Fibroblast of skin of right biceps (primary cell): Measurements from ENCODE around the gene TTC22.
A peak's percentile ranks its signal among the peaks of the same experiment; 100 is the strongest.

Experiments used
- DNase-seq: peaks from one replicate; pipeline ENCODE4 v3.0.0-alpha.2; 2013

Gene TTC22

DNA sequence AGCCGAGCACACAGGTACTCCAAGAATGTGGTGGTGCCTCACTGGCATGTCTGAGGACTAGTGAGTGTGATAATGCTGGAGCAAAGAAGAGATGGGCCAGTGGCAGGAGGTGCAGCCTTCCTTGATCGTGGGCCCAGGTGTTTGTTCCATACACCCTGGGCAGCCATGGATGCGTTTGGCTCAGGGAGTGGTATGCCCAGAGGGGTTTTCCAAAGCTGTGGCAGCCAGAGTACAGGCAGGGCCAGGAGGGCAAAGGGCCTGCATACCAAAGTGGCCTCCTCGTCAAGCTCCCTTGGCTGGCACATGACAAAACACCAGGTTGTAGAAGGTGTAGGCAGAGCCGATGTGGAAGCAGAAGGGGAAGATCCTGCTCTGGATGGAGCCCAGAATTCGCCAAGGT, 55.8 kb downstream of the TTC22 start:
- no peak for DNase-seq

DNA sequence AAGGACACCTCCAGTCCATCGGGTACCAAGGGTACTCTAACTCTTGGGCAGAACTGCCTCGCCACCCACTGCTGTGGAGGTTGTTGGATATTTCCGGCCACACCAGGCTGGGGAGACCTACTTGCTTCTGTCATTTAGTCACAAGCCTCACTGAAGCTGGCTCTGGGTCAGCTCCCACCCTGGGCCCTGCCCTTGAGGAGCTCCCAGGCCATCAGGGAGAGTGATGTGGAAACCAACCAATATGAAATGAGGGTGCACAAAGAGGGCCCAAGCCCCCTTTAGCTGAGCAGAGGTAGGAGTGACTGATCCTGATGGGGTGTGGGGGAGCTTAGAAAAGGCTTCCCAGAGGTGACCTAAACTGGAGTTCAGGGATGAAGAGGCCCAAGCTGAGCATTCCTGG, 56.4 kb downstream of the TTC22 start:
- no peak for DNase-seq

DNA sequence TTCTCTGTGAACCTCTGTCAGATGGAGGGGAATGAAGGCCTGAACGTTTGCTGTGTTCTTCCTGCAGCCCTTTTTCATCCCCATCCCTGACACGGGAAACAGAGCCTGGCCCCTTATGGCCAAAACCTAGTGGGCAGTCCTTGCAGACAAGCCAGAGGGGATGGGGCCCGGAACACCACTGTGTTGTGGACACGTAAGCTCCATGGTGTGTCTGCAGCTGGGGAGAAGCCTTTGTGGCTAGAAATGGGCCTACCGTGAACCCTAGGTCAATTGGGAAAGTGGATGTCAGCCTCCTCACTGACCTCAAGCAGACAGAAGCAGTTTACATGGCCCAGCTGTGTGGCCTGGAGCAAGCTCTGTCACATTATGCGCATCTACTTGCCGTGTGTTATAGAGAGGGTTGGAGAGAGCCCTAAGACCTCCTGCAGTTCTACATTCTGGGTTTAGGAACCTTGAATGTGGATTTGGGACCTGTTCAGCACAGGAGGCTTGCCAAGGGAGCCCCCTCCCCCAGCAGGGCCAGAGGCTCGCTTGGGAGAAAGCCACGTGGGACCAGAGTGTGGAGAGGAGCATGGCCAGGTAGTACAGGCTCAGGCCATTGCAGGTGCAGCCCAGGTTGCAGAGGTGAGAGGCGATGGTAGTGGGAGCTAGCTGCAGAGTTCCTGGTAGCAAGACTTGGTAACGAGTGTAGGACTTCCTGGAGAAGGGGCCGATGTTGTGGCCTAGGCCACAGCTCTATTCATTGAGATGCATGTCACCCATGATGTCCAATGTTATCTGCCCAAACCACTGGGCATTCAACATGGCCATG, 57.5 kb downstream of the TTC22 start:
- DNase-seq: no peak

DNA sequence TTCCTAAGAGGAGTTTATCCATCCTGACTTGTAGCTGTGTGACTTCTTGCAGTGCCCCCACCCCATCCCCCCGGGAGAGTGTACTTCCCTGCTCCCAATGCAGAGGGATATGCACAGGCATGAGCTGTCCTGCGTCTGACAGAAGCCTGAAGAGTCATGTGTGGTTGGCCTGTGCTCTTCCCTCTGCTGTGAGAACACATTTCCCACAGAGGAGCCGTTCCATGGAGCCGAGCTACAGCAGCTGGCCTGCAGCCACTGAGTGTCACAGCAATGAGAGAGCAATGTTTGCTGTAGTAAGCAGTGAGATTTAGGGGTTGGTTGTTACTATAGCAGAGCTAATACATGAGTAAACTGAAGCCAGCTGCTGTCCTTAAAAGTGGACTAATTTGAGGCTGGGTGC, 58.8 kb downstream of the TTC22 start:
- DNase-seq: peak; percentile 7

DNA sequence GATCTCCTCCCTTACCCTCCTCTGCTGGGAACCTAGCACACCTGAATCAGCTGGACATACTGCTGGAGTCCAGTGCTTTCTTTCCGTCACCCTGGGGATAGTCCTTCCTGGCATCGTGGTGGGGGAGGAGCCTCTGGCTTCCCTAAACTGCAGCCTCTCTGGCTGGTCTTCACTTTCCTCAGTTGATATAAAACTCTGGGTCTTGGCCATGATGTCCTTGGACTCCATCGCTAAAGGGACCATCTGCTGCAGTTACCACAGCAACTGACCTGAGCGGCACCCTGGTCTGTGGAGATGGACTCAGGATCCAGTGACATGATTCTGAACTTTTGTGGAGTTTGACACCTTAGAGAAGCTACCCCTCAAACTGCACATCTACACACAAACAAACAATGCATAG, 59.6 kb downstream of the TTC22 start:
- no peak for DNase-seq

DNA sequence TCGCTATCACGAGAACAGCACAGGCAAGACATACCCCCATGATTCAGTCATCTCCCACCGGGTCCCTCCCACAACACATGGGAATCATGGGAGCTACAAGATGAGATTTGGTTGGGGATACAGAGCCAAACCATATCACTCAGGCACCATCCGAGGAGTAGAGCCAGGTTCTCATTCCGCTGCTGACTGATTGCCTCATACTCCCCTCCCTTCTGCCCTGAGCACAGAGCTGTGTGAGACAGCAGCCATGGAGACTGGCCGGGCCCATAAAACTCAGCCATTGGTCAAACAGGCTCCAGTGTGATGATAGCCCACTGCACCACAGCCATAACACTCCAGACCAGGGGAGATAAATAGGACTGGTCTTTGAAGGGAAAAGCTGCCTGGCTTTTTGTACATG, 62.9 kb downstream of the TTC22 start:
- no peak for DNase-seq

DNA sequence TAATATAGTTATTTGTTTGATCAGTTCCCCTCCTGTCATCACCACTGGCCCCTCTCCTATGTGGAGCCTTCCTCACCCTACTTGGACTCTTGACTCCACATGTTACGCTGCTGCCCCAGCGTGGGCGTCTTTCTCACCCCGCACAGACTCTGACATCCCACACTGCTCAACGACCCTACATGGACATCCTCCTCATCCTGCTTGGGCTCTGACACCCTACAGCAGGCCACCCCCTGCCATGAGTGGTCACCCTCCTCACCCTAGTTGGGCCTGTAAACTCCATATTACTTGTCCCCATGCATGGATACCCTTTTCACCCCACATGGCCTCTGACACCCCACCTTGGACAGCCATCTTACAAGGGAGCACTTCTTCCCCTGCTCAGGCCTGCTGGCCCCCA, 64.4 kb downstream of the TTC22 start:
- no peak for DNase-seq
